IMR-90 (cell line): ENCODE results near the gene PPP1R8.

Source experiments
- BHLHE40 ChIP-seq: fragments of 150-350 bp; IDR thresholded peaks from 2 replicates; pipeline ENCODE4 v1.6.1; 2016; ENCODE audit warnings: mild to moderate bottlenecking, low read depth, low read length
- CEBPB ChIP-seq: IDR thresholded peaks from 2 replicates; pipeline ENCODE4 v1.6.1; 2012; ENCODE audit warnings: low read depth, low read length, improper control_type of control experiment
- CTCF ChIP-seq: conservative IDR thresholded peaks from 2 replicates; pipeline ENCODE4 v1.5.1; 2012; ENCODE audit warnings: mild to moderate bottlenecking, low read depth, low read length, improper control_type of control experiment
- FOS ChIP-seq: fragments of 150-350 bp; IDR thresholded peaks from 2 replicates; pipeline ENCODE4 v1.6.1; 2016; ENCODE audit warnings: low read depth, low read length
- MAFK ChIP-seq: IDR thresholded peaks from 2 replicates; pipeline ENCODE4 v1.6.1; 2012; ENCODE audit warnings: low read depth, low read length, improper control_type of control experiment
- MXI1 ChIP-seq: IDR thresholded peaks from 2 replicates; pipeline ENCODE4 v1.6.1; 2012; ENCODE audit warnings: low read depth, mild to moderate bottlenecking, low read length, moderate library complexity, borderline replicate concordance
- NFE2L2 ChIP-seq: fragments of 150-350 bp; IDR thresholded peaks from 2 replicates; pipeline ENCODE4 v1.6.1; 2016; ENCODE audit warnings: low read depth, mild to moderate bottlenecking, low read length
- POLR2A ChIP-seq: IDR thresholded peaks from 2 replicates; pipeline ENCODE4 v1.6.1; 2012; ENCODE audit warnings: mild to moderate bottlenecking, low read depth, low read length
- RAD21 ChIP-seq: IDR thresholded peaks from 2 replicates; pipeline ENCODE4 v1.6.1; 2012; ENCODE audit warnings: low read length, improper control_type of control experiment
- RCOR1 ChIP-seq: IDR thresholded peaks from 2 replicates; pipeline ENCODE4 v1.6.1; 2012; ENCODE audit warnings: mild to moderate bottlenecking, low read length, improper control_type of control experiment; ENCODE audit not compliant: insufficient replicate concordance
- RFX5 ChIP-seq: IDR thresholded peaks from 2 replicates; pipeline ENCODE4 v1.8.0; 2012; ENCODE audit warnings: low read depth, mild to moderate bottlenecking, low read length, moderate library complexity
- SMC3 ChIP-seq: fragments of 150-350 bp; IDR thresholded peaks from 2 replicates; pipeline ENCODE4 v1.6.1; 2016; ENCODE audit warnings: low read depth, mild to moderate bottlenecking, antibody characterized with exemption, low read length, moderate library complexity
- TF ChIP-seq, protein P1 (sequence below): fragments of 150-350 bp; IDR thresholded peaks from 2 replicates; pipeline ENCODE4 v1.6.1; 2017; ENCODE audit warnings: mild to moderate bottlenecking, antibody characterized with exemption, low read length, low read depth

GRCh38 chr1:27863538-27863915 lies 32.9 kb downstream of the PPP1R8 start:
- TF ChIP-seq CTCF = no peak
- no peak for TF ChIP-seq POLR2A
- no peak for TF ChIP-seq MAFK
- TF ChIP-seq NFE2L2 = no peak
- no peak for TF ChIP-seq MXI1
- TF ChIP-seq, protein P1, sequence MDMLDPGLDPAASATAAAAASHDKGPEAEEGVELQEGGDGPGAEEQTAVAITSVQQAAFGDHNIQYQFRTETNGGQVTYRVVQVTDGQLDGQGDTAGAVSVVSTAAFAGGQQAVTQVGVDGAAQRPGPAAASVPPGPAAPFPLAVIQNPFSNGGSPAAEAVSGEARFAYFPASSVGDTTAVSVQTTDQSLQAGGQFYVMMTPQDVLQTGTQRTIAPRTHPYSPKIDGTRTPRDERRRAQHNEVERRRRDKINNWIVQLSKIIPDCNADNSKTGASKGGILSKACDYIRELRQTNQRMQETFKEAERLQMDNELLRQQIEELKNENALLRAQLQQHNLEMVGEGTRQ = no peak
- TF ChIP-seq CEBPB = no peak
- no peak for TF ChIP-seq FOS
- TF ChIP-seq RCOR1 = no peak
- no peak for TF ChIP-seq SMC3
- no peak for TF ChIP-seq BHLHE40
- TF ChIP-seq RAD21 = no peak
- no peak for TF ChIP-seq RFX5
